Activated CD8-positive, alpha-beta memory T cell treated with anti-CD3 and anti-CD28 coated beads for 48 hours (primary cell): Measurements from ENCODE around the gene GPSM1.

ENCODE experiments used
- DNase-seq, 3 experiments: peaks; one replicate each; pipeline ENCODE4 v3.0.0-alpha.2; 2020; ENCODE audit warnings: low read depth in 2 of 3, low spot score in 2 of 3

GPSM1 gene

DNA sequence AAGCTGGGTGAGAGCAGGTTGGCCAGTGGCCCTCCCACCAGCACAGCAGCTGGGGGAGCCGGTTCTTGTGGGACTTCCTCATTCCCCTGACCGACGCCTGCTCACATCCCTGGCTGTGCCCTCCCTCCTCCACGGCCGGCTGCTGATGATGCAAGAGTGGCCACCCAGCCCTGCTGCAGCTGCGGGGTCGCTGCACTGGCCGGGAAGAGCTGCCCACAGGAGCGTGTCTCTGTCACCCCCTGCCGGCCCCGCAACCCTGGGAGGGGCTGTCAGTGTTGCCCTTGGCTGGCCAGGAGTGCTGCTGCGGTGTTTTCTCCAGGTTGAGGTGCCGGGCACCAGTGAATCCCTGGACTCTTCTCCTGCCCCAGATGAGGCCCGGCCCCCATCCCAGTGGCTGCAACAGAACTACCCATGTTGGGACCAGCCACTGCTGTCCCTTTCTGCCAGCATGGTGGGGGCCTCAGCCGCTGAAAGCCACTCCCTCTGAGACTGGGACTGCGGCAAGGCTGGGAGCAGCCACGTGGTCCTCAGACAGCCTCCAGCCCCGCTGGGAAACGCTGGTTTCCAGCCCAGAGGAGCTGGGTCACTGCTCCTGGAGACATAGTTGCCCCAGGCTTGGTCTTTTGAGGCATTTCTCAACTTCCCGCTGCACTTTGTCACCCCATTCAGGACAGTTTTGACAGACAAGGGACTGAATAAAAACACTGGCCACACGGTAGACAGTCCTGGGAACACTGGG, 45.4 kb downstream of the GPSM1 start:
- DNase-seq: no peak

DNA sequence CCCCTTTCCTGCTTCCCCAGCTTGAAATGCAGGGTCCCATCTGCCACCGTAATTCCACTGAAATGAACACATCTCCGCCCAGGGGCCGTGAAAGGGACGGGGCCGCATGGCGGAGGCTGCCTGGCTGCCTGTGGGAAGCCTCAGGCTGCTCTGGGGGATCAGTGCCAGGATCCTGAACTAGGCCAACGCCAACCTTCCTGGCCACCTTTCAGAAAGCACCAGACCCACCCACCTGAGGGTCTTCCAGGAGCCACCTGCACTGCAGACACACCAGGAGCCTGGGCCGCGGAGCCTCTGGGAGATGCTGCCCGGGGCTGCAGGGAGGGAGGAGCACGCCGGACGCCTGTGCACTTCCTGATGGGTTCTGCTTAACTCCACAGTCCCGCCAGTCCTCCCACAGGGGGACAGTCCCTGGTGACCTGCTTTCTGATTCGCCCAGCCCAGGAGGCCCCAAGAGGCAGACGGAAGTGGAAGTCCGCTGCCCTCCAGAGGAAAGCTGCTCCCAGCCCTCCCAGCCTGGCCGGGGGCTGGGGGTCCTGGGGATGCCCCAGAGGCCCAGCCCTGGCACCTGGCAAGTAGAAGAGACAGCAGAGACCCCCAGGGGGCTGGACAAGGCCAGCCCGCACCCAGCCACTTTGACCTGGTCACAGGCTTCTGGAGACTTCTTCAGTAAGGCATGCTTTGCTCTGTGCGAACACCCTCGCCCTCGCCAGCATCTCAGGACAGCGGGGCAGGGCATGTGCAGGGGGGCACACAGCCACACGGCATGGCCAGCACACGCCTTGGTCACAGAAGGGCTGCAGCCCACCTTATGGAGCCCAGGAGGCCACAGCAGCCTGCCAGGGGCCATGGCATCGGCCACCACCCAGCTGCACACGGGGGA, 46.2 kb downstream of the GPSM1 start, which contains the start of gene CARD9:
Gene CARD9 (minus strand): TSS at position 370 of the 883 bp plus-strand sequence. CDS start 1,591 bp downstream, outside the sequence.
- DNase-seq: no peak

DNA sequence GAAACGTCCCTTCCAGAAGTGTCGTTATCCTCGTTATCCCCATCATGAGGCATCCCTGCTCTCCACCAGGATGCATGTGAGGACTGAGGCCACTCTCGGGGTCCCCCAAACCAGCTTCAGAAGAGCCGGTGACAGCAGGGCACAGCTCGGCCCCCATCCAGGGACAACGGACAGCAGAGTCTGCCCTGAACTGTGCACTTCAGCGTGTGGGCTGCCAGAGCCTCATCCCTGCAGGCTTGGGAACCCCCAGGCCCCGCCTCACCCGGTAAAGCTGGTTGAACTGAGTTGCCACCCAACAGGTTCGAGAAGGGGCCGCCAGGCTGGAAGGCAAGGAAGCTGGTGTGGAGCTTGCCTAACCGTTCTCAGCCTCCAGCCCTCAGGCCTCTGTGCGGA, 46.8 kb downstream of the GPSM1 start:
- DNase-seq: no peak

DNA sequence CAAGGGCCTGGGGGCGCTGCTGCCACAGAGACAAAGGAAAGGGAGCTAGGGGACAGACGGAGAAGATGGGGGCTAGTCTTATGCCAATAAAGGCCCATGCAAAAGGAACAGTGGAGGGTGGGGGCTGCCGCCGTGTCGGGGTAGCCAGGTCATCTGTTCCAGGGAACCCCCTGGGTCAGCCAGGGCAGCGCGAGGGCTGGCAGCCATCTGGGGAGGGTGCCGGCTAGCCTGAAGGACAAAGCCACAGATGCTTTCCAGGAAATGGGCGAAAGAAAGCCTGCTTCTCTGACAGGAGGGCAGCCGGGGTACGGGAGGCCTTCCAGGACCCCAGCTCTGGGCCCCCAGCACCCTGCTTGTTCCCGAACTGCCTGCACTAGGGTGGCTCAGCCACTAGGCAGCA, 47.8 kb downstream of the GPSM1 start:
- DNase-seq: no peak

DNA sequence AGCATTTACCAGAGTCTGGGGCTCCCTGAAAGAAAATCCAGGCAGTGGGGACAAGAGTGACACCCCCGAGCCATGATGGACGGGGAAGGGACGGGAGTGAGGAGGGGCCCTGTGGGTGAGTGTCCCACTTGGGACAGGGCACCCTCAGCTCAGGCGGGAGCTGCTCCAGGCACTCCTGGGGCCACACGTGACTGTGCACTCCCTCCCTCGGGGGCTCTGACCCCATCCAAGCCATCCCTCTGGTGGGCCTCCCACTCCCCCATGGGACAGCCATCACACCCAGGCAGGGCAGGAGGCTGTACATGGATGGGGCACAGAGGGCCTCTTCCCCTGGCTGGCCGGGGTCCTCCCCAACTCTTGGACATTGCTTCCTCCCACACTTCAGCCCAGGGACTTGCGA, 49.1 kb downstream of the GPSM1 start:
- no peak for DNase-seq

DNA sequence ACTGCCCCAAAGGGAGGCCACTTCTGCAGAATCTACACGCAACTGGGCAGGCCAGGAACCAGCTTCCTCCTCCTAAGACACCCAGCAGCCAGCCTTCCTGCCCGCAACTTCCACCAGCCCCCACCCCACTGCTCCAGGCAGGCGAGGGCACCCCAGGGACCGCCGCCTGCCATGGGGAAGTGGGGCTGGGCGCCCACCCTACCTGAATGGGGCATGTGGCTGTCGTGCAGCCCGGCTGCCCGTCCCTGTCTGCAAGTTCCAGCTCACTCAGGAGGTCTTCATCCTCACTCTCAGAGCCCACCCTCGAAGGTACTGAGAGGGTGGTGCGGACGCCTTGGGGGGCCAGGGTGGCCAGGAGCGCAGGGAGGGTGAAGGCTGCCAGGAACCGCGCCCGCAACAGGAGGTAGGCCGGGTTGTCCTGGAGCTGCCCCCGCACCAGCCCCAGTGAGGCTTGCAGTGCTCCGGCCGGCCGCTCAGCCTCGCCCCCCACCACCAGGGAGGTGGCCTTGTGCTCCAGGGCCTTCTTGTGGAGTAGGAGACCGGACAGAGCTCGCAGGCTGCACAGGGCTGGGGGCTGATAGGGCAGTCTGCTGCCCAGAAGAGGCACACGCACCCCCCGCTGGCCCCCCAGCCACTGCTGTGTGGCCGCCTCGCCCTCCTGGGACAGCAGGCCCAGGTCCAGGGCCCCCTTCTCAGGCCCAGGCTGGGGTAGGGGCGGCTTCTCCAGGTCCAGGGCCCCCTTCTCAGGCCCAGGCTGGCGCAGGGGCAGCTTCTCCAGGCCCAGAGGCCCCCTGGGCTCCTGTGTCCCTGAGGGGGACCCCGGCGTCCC, 50.2 kb downstream of the GPSM1 start:
- DNase-seq: no peak

DNA sequence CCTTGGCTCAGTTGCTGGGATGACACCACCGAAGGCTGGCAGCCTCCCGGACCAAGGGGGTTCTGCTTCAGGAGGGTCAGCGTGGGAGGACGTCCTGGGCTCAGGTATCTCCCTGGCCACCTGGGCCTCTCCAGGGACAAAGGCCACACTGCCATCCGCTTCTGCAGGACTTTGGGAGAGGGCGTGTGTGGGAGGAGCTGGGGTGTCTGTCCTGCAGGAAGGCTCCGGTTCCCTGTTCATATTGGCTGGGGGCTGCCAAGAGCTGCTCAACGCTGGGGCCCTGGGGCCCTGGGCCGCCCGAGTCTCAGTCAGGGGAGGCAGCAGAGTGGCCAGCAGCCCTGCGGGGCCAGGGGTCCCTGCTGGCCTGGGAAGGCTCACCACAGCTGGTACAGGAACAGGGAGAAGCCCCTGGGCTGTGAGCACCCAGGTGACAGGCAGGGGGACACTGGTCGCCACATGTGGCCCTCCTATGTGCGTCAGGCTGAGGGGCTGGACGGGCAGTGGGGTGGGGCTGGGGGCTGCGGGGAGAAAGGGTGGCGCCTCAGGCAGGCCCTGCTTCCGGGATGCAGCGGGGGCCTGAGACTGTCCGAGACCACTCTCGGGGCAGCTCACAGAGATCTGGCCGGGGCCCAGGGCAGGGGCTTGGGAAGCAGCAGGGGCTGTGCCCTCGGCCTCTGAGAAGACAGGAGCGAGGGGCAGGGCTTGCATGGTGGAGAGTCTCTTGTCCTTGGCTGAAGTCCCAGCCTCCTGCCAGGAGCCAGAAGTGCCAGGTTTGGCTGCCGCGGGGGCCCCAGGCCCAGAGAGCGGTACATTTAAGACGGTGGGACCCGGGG, 51.0 kb downstream of the GPSM1 start:
- DNase-seq: no peak

DNA sequence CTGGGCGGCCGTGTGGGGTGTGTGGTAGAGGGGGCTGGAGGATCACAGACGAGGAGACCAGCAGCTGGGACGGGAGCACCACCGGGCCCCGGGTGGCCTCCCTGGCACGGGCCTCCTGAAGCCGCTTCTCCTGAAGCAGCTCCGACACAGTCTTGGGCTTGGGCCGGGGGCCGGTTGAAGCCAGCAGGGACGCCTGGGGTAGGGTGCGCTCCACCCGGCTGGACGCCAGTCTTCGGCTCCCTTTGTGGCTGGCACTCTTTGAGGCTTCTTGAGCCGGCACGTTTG, 51.6 kb downstream of the GPSM1 start:
- no peak for DNase-seq

DNA sequence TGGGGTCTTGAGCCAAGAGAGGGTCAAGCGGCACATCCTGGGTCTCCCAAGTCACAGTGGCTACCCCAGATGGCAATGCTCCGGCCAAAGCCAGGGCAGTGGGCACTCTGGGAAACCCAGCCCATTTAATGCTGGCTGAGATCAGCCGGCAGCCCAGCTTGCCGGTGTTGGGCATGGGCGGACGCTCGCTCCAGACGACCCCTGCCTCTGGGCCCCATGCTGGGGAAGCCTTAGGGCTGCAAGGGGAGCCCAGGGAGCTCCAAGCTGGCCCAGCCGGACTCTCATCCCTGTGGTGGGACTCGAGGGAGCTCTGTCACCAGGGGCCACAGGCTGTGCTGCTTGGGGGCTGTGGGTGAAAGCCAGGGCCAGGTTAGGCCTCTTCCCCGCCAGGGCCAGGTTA, 52.1 kb downstream of the GPSM1 start:
- no peak for DNase-seq

DNA sequence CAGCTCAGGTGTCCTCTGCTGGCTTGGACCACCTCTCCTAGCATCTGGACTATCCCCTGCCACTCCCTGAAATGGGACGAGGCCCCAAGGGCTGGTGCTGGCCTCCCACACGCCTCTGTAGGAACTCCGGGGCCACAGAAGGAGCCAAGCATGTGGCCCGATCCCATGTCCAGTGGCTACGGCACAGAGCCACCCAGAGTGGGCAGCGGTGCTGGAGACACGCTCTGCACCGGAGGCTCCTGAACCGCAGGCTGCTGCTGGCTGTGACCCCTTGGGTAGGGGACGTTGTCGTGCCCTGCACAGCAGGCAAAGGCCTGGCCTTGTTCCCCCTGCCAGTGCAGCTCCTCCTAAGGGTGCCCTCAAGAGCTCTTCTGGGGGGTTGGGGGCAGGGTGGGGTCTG, 52.6 kb downstream of the GPSM1 start:
- DNase-seq: no peak

DNA sequence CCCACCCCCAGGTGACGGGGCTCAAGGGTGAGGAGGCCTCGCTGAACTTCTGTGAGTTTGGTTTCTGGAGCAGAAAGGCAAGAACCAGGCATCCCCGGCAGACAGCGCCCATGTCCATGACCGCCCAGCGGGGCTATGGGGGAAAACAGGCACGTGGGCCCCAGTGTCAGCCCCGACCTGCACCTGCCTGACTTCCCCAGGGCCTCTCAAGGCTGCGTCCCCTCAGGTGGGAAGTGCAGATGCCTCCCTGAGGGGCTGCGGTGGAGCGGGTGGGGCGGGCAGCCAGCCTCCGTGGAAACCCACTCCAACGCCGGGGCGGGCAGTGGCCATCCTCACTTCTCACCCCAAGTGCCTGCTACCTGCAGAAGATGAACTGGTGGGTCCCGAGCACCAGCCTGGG, 53.0 kb downstream of the GPSM1 start:
- no peak for DNase-seq

DNA sequence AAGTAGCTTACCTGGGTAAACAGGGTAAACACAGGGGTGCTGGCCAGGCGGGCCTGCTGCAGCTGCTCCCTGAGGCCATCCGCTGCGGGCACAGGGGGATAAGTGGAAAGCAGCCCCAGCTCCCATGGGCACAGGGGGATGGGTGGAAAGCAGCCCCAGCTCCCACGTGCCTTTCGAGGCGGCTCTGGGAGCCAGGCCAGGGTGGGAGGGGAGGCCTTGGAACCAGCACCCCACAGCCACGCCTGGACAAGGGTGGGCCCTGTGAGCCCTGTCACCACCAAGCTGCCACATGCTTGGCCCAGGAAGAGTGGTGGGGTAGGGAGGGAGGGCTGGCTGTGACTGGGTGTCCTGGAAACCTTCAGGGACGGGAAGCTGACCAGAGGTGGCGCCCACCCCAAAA, 54.0 kb downstream of the GPSM1 start:
- DNase-seq: no peak

DNA sequence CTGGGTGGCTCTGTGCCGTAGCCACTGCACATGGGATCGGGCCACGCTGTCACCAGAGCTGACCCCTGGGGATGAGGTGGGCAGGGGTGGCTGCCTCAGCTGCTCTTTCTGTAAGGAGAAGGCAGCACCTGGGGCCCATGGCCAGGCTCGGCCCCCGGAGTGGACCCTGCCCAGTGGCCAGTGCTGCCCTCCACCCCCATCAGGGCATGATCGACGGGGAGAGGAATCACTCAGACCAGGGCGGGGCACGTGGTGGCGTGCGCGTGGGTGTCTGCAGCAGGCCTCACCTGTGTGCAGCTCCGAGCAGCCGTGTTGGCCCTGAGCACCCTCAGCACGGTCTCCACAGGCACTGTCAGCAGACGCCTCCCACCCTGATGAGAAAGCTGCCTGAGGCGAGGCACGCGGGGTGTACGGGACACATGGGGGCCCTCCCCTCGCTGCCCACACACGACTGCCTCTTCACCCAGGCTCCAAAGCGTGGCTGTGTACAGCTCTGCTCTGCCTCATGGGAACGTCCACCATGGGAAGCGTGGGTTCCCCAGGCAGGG, 54.7 kb downstream of the GPSM1 start:
- no peak for DNase-seq

DNA sequence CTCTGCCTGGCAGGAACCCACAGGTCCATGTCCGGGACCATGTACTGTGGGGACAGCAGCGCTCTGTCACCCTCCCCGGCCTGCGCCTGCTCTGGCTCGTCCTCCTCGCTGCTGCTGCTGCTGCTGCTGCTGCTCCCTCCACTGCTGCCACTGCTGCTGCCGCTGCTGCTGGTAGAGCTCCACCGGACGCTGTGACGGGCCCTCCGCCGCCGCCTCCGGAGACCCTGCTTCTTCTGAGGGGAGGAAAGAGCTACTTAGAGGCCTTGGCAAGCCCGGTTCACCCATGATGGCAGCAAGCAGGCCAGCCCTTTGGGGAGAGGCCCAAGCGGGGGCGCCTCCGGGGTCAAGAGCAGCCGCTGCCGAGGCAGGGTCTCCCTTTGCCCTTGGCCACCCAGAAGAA, 56.1 kb downstream of the GPSM1 start:
- no peak for DNase-seq

DNA sequence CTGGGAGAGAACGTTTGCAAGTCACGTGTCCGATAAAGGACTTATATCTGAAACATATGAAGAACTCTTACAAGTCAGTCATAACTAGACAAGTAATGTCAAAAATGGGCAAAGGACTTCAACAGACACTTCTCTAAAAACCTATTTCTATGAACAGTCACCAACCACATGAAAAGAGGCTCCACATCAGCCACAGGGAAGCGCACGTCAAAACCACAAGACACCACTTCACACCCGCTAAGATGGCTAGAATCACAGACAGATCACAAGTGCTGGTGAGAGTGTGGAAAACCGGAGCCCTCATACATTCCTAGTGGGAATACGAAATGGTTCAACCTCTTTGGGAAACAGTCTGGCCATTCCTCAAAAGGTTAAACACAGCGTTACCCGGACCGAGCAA, 57.7 kb downstream of the GPSM1 start:
- no peak for DNase-seq

DNA sequence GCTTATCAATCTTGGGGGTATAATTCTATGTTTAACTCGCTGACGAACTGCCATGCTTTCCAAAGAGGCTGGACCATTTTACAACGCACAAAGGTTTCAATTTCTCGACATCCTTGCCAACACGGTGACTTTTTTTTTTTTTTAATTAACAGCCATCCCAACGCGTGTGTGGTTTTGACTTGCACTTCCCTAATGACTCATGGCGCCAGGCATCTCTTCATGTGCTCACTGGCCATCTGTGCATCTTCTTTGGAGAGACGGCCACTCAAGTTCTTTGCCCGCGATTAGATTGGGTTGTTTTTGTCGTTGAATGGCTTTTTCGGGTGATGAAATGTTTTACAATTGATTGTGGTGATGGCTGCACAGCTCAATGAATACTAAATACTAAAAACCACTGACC, 58.7 kb downstream of the GPSM1 start:
- DNase-seq: no peak

DNA sequence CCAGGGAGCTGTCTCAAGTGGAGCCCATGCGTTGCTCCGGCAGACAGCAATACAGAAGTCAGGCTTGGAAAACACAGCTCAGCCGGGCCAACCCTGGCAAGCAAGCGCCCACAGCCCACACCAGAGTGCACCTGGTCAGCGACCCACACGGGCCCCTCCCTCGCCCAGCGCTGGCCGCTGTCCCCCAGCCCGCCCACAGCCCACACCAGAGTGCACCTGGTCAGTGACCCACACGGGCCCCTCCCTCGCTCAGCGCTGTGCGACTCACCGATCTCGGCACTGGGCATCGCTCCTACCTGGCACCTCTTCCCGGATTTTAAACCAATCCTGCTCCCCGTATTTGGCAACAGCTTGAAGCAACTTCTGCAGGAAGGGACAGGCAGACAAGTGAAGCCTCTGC, 59.9 kb downstream of the GPSM1 start:
- no peak for DNase-seq

DNA sequence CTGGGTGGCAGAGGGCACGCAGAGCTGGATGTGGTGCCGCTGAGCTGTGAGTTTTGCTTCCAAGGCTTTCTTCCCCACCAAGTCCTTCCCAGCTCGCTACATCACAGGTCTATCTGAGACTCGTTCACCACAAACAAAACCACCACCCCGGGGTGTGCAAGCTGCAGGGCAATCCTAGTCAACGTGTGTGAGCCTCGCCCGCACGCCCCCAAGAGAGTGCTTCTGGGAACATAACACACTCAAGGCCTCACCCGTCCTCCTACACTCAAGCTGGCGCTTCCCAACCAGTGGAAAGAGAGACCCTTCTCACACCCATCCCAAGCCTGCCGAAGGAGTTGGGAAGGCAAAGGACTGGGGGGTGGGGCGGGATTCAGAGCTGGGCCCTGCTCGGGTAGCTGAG, 62.1 kb downstream of the GPSM1 start:
- DNase-seq: no peak

DNA sequence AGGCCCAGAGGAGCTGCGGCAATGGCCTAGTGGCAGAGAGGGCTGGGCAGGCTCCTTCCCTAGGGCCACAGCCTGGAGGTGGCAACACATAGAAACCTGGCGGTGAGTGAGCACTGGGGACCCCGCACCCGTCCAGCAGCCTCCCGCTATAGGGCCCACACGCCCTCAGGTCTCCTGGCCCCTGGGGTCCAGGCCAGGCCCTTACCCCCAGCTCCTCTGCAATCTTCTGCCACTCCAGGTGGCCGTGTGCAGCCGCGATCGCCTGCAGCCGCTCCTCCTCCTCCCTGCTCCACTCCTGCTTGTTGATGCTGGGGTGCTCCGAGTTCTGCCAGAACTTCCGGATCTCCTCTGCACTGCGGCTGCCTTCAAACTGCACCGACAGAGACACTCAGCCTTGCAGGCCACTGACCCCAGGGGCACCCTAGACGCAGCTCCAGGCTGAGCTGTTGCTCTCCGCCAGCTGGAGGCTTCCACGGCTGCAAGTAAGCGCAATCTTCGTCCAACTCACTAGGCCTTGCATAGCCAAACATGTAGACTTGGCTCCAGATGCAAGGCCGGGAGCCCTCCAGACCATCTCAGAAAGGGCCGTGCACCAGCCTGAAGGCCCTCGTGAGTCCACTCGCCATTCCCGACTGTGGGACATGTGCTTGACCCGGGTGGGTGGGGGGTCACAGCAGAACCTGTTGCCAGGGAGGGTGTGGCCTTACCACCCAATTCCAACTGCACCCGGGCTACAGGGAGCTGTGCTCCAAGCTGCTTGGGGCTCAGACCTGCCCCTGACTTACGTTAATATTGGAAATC, 64.6 kb downstream of the GPSM1 start:
- no peak for DNase-seq
